WTC11 (cell line): ENCODE data around the gene GSG1L. TPM values are rescaled to one million over a fixed set of nuclear protein-coding genes. Genes with fewer than 3 reads are reported as not detected.

Experiments used
- ATAC-seq: fragments of 200-7000 bp; cut with Tn5 transposase; 2 replicates; pipeline ENCODE4 v1.10.0; 2021; ENCODE audit warnings: mild to moderate bottlenecking, moderate library complexity
- CTCF ChIA-PET: fragments of 300-600 bp; sonication (Branson Sonifier 250); formaldehyde crosslinking; loops from one replicate; lab custom pipeline; 2021; ENCODE audit warnings: antibody characterized with exemption; lab: Charles Lee
- POLR2A ChIA-PET: fragments of 350-600 bp; sonication (Branson Sonifier 250); formaldehyde crosslinking; loops from one replicate; lab custom pipeline; 2021; ENCODE audit warnings: antibody characterized with exemption; lab: Charles Lee
- DNase-seq: peaks from one replicate; pipeline ENCODE4 v3.0.0; 2021; ENCODE audit warnings: low spot score
- H3K27ac Mint-ChIP-seq: 2 replicates; pipeline ENCODE4 v1.8.0; 2021; ENCODE audit warnings: mixed read lengths
- H3K27me3 Mint-ChIP-seq: 2 replicates; pipeline ENCODE4 v1.8.0; 2021; ENCODE audit warnings: low read depth, mild to moderate bottlenecking, moderate library complexity, mixed read lengths
- H3K36me3 Mint-ChIP-seq: 2 replicates; pipeline ENCODE4 v1.8.0; 2021; ENCODE audit warnings: mixed read lengths
- H3K4me1 Mint-ChIP-seq: 2 replicates; pipeline ENCODE4 v1.8.0; 2022; ENCODE audit warnings: mixed read lengths
- H3K4me3 Mint-ChIP-seq: 2 replicates; pipeline ENCODE4 v1.8.0; 2021; ENCODE audit warnings: mild to moderate bottlenecking, moderate library complexity, mixed read lengths
- H3K9me3 Mint-ChIP-seq: 2 replicates; pipeline ENCODE4 v1.8.0; 2021; ENCODE audit warnings: mixed read lengths
- ATF3 ChIP-seq: sonication (generic); formaldehyde crosslinking; conservative IDR thresholded peaks from 2 replicates; pipeline ENCODE4 v1.8.1; 2022; ENCODE audit warnings: mild to moderate bottlenecking, missing genetic modification reagents
- ETV6 ChIP-seq: sonication (generic); formaldehyde crosslinking; IDR thresholded peaks from 2 replicates; pipeline ENCODE4 v1.8.1; 2022; ENCODE audit warnings: mild to moderate bottlenecking, missing genetic modification reagents
- FOXP1 ChIP-seq: sonication (generic); formaldehyde crosslinking; IDR thresholded peaks from 2 replicates; pipeline ENCODE4 v1.8.0; 2022; ENCODE audit warnings: missing genetic modification reagents, mild to moderate bottlenecking, moderate library complexity, borderline replicate concordance
- GRHL2 ChIP-seq: fragments of 250-450 bp; sonication (Bioruptor Pico); IDR thresholded peaks from 2 replicates; pipeline ENCODE4 v1.8.0; 2022; ENCODE audit warnings: mild to moderate bottlenecking, moderate library complexity; ENCODE audit not compliant: insufficient replicate concordance, severe bottlenecking
- MLX ChIP-seq: sonication (generic); formaldehyde crosslinking; IDR thresholded peaks from 2 replicates; pipeline ENCODE4 v1.8.1; 2023; ENCODE audit warnings: mild to moderate bottlenecking, missing genetic modification reagents, moderate library complexity
- OVOL2 ChIP-seq: fragments of 250-450 bp; sonication (Bioruptor Pico); IDR thresholded peaks from 2 replicates; pipeline ENCODE4 v1.9.0; 2021; ENCODE audit warnings: mild to moderate bottlenecking, borderline replicate concordance
- SMAD4 ChIP-seq: sonication (generic); formaldehyde crosslinking; IDR thresholded peaks from 2 replicates; pipeline ENCODE4 v1.8.0; 2022; ENCODE audit warnings: mild to moderate bottlenecking, missing genetic modification reagents
- ZBTB21 ChIP-seq: sonication (generic); formaldehyde crosslinking; IDR thresholded peaks from 2 replicates; pipeline ENCODE4 v1.8.1; 2023; ENCODE audit warnings: mild to moderate bottlenecking, missing genetic modification reagents, borderline replicate concordance
- ZNF138 ChIP-seq: sonication (generic); formaldehyde crosslinking; conservative IDR thresholded peaks from 2 replicates; pipeline ENCODE4 v1.8.1; 2022; ENCODE audit warnings: mild to moderate bottlenecking, moderate library complexity, missing genetic modification reagents
- ZNF512 ChIP-seq: sonication (generic); formaldehyde crosslinking; IDR thresholded peaks from 2 replicates; pipeline ENCODE4 v1.8.1; 2022; ENCODE audit warnings: missing genetic modification reagents, borderline replicate concordance
- ZSCAN18 ChIP-seq: fragments of 250-450 bp; sonication (Bioruptor Pico); IDR thresholded peaks from 2 replicates; pipeline ENCODE4 v2.1.2; 2022; ENCODE audit warnings: mild to moderate bottlenecking, moderate library complexity
- total RNA-seq: library from RNA; stranded (reverse); gene quantifications from 3 replicates; pipeline ENCODE4 v1.2.3, GENCODE V29; 2021
- TF ChIP-seq, protein P1 (sequence below): fragments of 250-450 bp; sonication (Bioruptor Pico); IDR thresholded peaks from 2 replicates; pipeline ENCODE4 v1.9.0; 2021; ENCODE audit warnings: mild to moderate bottlenecking
- TF ChIP-seq, protein P2 (sequence below): sonication (generic); formaldehyde crosslinking; IDR thresholded peaks from 2 replicates; pipeline ENCODE4 v1.8.1; 2023; ENCODE audit warnings: mild to moderate bottlenecking, missing genetic modification reagents
- TF ChIP-seq, protein P3 (sequence below): sonication (generic); formaldehyde crosslinking; IDR thresholded peaks from 2 replicates; pipeline ENCODE4 v1.8.1; 2022; ENCODE audit warnings: low read depth, mild to moderate bottlenecking, moderate library complexity, missing genetic modification reagents, borderline replicate concordance
- TF ChIP-seq, protein P4 (sequence below): fragments of 250-450 bp; sonication (Bioruptor Pico); IDR thresholded peaks from 2 replicates; pipeline ENCODE4 v1.9.0; 2021; ENCODE audit warnings: mild to moderate bottlenecking
- TF ChIP-seq, protein P5 (sequence below): fragments of 250-450 bp; sonication (Bioruptor Pico); conservative IDR thresholded peaks from 2 replicates; pipeline ENCODE4 v1.9.0; 2021; ENCODE audit warnings: mild to moderate bottlenecking

GSG1L gene
- total RNA-seq, 1 experiment from 2014 or later: 0.28 TPM

- ChIA-PET POLR2A (no interaction called here), CTCF (no interaction called here)
- Mint-ChIP-seq H3K36me3 (no peaks in the 10 kb centered on the region), H3K9me3 (no peaks in the 10 kb centered on the region), H3K27ac (no peak overlapping the region), H3K4me1 (peaks cover 3% of the 10 kb centered on the region), H3K4me3 (no peak overlapping the region), H3K27me3 (peaks cover 2% of the 10 kb centered on the region; the same call in 1 of the 2 replicates)
- ATAC-seq: no peak
- TF ChIP-seq ZNF138 (CRISPR knock-in tag) (no peak), ZSCAN18 (no peak), ZNF512 (CRISPR knock-in tag) (no peak), GRHL2 (no peak)
- TF ChIP-seq, protein P1, sequence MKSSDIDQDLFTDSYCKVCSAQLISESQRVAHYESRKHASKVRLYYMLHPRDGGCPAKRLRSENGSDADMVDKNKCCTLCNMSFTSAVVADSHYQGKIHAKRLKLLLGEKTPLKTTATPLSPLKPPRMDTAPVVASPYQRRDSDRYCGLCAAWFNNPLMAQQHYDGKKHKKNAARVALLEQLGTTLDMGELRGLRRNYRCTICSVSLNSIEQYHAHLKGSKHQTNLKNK (CRISPR knock-in tag): no peak
- TF ChIP-seq, protein P2, sequence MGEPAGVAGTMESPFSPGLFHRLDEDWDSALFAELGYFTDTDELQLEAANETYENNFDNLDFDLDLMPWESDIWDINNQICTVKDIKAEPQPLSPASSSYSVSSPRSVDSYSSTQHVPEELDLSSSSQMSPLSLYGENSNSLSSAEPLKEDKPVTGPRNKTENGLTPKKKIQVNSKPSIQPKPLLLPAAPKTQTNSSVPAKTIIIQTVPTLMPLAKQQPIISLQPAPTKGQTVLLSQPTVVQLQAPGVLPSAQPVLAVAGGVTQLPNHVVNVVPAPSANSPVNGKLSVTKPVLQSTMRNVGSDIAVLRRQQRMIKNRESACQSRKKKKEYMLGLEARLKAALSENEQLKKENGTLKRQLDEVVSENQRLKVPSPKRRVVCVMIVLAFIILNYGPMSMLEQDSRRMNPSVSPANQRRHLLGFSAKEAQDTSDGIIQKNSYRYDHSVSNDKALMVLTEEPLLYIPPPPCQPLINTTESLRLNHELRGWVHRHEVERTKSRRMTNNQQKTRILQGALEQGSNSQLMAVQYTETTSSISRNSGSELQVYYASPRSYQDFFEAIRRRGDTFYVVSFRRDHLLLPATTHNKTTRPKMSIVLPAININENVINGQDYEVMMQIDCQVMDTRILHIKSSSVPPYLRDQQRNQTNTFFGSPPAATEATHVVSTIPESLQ (CRISPR knock-in tag): no peak
- TF ChIP-seq, protein P3, sequence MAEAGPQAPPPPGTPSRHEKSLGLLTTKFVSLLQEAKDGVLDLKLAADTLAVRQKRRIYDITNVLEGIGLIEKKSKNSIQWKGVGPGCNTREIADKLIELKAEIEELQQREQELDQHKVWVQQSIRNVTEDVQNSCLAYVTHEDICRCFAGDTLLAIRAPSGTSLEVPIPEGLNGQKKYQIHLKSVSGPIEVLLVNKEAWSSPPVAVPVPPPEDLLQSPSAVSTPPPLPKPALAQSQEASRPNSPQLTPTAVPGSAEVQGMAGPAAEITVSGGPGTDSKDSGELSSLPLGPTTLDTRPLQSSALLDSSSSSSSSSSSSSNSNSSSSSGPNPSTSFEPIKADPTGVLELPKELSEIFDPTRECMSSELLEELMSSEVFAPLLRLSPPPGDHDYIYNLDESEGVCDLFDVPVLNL (CRISPR knock-in tag): no peak
- DNase-seq: no peak
Observed at GRCh38 chr16:28041615-28042014, 21.9 kb downstream of the GSG1L start.

GRCh38 chr16:28040039-28040438, 23.5 kb downstream of the GSG1L start:
- Mint-ChIP-seq H3K9me3 (no peaks in the 10 kb centered on the region), H3K4me3 (no peak overlapping the region), H3K36me3 (no peaks in the 10 kb centered on the region), H3K4me1 (peaks cover 5% of the 10 kb centered on the region), H3K27me3 (peaks cover 2% of the 10 kb centered on the region; the same call in 1 of the 2 replicates), H3K27ac (no peak overlapping the region)
- no peak for TF ChIP-seq FOXP1 (CRISPR knock-in tag)
- ChIA-PET CTCF (no interaction called here), POLR2A (no interaction called here)
- DNase-seq (no peak), ATAC-seq (peak; percentile 43)

GRCh38 chr16:28039493-28039892, 24.0 kb downstream of the GSG1L start:
- Mint-ChIP-seq H3K9me3 (no peaks in the 10 kb centered on the region), H3K27ac (no peak overlapping the region), H3K36me3 (no peaks in the 10 kb centered on the region), H3K27me3 (peaks cover 2% of the 10 kb centered on the region), H3K4me3 (no peak overlapping the region), H3K4me1 (peaks cover 5% of the 10 kb centered on the region)
- ChIA-PET CTCF (no interaction called here), POLR2A (no interaction called here)
- no peak for DNase-seq
- no peak for ATAC-seq
- TF ChIP-seq ATF3 (CRISPR knock-in tag): no peak
- TF ChIP-seq MLX (CRISPR knock-in tag): no peak
- no peak for TF ChIP-seq SMAD4 (CRISPR knock-in tag)
- no peak for TF ChIP-seq OVOL2 (CRISPR knock-in tag)
- TF ChIP-seq, protein P4, sequence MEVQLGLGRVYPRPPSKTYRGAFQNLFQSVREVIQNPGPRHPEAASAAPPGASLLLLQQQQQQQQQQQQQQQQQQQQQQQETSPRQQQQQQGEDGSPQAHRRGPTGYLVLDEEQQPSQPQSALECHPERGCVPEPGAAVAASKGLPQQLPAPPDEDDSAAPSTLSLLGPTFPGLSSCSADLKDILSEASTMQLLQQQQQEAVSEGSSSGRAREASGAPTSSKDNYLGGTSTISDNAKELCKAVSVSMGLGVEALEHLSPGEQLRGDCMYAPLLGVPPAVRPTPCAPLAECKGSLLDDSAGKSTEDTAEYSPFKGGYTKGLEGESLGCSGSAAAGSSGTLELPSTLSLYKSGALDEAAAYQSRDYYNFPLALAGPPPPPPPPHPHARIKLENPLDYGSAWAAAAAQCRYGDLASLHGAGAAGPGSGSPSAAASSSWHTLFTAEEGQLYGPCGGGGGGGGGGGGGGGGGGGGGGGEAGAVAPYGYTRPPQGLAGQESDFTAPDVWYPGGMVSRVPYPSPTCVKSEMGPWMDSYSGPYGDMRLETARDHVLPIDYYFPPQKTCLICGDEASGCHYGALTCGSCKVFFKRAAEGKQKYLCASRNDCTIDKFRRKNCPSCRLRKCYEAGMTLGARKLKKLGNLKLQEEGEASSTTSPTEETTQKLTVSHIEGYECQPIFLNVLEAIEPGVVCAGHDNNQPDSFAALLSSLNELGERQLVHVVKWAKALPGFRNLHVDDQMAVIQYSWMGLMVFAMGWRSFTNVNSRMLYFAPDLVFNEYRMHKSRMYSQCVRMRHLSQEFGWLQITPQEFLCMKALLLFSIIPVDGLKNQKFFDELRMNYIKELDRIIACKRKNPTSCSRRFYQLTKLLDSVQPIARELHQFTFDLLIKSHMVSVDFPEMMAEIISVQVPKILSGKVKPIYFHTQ (CRISPR knock-in tag): no peak
- no peak for TF ChIP-seq ZBTB21
- no peak for TF ChIP-seq ZNF512 (CRISPR knock-in tag)
- no peak for TF ChIP-seq ETV6 (CRISPR knock-in tag)
- TF ChIP-seq, protein P5, sequence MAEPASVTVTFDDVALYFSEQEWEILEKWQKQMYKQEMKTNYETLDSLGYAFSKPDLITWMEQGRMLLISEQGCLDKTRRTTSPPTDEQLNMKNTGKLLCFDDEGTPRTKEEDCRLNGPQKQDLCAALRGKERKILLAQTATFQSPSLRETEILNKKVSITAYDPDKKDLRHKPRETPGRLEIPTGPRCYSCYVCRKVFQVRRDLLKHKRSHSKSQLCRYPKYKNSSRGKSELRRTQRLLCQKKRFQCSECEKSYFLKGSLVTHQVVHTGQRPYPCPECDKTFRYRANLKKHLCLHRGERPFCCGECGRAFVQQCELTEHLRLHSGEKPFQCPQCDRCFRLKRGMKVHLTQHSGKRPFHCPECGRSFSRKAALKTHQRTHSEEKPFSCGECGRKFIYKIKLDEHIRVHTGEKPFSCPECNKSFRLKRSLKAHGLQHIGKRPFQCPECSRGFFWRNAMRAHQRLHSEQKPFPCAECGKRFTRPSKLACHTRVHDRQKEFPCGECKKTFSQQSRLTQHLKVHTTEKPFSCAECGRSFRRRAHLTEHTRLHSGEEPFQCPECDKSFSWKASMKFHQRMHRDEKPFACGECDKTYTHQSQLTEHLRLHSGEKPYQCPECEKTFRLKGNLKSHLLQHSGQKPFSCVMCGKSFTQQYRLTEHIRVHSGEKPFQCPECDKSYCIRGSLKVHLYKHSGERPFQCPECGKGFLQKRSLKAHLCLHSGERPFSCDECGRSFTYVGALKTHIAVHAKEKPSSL (CRISPR knock-in tag): no peak
